Mammary epithelial cell (primary cell): ENCODE results near the gene CROCC.

ENCODE experiments used
- EZH2 ChIP-seq: IDR thresholded peaks from 2 replicates; pipeline ENCODE4 v1.6.1; 2012; ENCODE audit warnings: low read length, inconsistent platforms, borderline replicate concordance
- TF ChIP-seq, protein P1 (sequence below), 2 donors: IDR thresholded peaks in 1 of 2; conservative IDR thresholded peaks in 1 of 2; 2 replicates each; pipeline ENCODE4 v1.5.1; 2011 to 2012; ENCODE audit warnings: inconsistent platforms in 2 of 2, low read length in 2 of 2, mild to moderate bottlenecking in 2 of 2, control low read depth in 1 of 2, low read depth in 1 of 2; ENCODE audit not compliant: insufficient read depth in 1 of 2; ENCODE audit errors: extremely low read depth in 1 of 2

DNA sequence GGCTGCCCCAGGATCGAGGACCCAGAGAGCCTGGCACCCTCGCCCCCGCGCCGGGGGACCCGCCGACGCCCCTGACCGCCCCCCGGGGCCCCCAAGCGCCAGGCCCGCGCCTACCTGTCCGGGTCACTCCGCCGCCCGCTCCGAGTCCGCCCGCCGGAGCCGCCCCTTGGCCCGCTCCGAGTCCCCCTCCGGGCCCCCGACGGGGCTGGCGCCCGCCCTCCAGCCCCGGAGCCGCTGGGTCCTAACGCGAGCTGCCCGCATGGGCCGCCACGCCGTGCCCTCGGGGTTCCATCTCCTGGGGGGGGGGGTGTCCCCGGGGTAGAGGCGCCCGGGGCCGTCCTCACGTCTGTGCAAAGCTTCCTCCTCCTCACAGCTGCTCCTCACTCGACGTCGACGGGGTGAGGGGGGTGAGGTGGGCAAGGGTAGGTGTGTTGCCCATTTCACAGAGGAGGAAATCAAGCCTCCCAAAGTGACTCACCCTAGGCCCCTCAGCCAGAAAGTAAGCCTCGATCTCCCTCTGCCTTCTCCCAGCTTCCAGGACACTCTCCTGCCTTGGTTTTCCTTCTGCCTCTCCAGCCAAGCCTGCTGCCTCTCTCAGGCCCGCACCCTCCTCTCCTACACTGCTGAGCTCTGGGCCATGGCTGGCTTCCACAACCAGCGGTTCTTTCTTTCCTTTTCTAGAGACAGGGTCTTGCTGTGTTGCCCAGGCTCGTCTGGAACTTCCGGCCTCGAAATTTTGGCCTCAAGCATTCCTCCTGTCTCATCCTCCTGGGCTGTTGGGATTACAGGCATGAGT is 58.9 kb downstream of the CROCC start, which contains the start of gene MFAP2:
- TF ChIP-seq, protein P1, sequence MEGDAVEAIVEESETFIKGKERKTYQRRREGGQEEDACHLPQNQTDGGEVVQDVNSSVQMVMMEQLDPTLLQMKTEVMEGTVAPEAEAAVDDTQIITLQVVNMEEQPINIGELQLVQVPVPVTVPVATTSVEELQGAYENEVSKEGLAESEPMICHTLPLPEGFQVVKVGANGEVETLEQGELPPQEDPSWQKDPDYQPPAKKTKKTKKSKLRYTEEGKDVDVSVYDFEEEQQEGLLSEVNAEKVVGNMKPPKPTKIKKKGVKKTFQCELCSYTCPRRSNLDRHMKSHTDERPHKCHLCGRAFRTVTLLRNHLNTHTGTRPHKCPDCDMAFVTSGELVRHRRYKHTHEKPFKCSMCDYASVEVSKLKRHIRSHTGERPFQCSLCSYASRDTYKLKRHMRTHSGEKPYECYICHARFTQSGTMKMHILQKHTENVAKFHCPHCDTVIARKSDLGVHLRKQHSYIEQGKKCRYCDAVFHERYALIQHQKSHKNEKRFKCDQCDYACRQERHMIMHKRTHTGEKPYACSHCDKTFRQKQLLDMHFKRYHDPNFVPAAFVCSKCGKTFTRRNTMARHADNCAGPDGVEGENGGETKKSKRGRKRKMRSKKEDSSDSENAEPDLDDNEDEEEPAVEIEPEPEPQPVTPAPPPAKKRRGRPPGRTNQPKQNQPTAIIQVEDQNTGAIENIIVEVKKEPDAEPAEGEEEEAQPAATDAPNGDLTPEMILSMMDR (conservative IDR thresholded peaks at IDR 0.05 in 1 of 2, IDR thresholded peaks at IDR 0.05 in 1 of 2; ENCODE audit: extremely low read depth in 1 of 2, insufficient read depth in 1 of 2, low read depth in 1 of 2, low read length in 2 of 2), result no peak
- no peak for TF ChIP-seq EZH2
